NOMO-1 (cell line): ENCODE measurements around the gene SUN2.

Source experiments
- DNase-seq, 2 experiments: peaks; one replicate each; lab custom pipeline; 2025; ENCODE audit not compliant: unreplicated experiment in 2 of 2; lab: John Stamatoyannopoulos, UW

The SUN2 gene

GRCh38 chr22:38754751-38755154 is 1.0 kb downstream of the SUN2 start:
- DNase-seq: peak; percentile 79 to 87

GRCh38 chr22:38753948-38754750 is 1.6 kb downstream of the SUN2 start:
- DNase-seq: no peak

- DNase-seq: peak; percentile 75 to 80
Measured at GRCh38 chr22:38751422-38752346, 4.1 kb downstream of the SUN2 start.

- DNase-seq: no peak
Measured at GRCh38 chr22:38751066-38751421, 4.8 kb downstream of the SUN2 start.

GRCh38 chr22:38750638-38751037 is 5.2 kb downstream of the SUN2 start:
- DNase-seq: no peak

GRCh38 chr22:38750104-38750503 is 5.7 kb downstream of the SUN2 start:
- no peak for DNase-seq

- DNase-seq: no peak
Measured at GRCh38 chr22:38748487-38749136, 7.2 kb downstream of the SUN2 start.

GRCh38 chr22:38745676-38746460 is 9.9 kb downstream of the SUN2 start:
- DNase-seq: no peak

GRCh38 chr22:38744981-38745380 is 10.8 kb downstream of the SUN2 start:
- DNase-seq: no peak

GRCh38 chr22:38742176-38742942 is 13.4 kb downstream of the SUN2 start:
- no peak for DNase-seq

- DNase-seq: no peak
Measured at GRCh38 chr22:38741576-38741975, 14.2 kb downstream of the SUN2 start.

GRCh38 chr22:38741166-38741565 is 14.6 kb downstream of the SUN2 start:
- DNase-seq: no peak

GRCh38 chr22:38740754-38741153 is 15.0 kb downstream of the SUN2 start:
- DNase-seq: no peak

- no peak for DNase-seq
Measured at GRCh38 chr22:38740116-38740723, 15.6 kb downstream of the SUN2 start.

- no peak for DNase-seq
Measured at GRCh38 chr22:38739300-38740055, 16.3 kb downstream of the SUN2 start.

- no peak for DNase-seq
Measured at GRCh38 chr22:38738475-38739070, 17.2 kb downstream of the SUN2 start.

GRCh38 chr22:38737302-38738060 is 18.3 kb downstream of the SUN2 start:
- no peak for DNase-seq

- DNase-seq: no peak
Measured at GRCh38 chr22:38736257-38736570, 19.6 kb downstream of the SUN2 start.
